HepG2 (cell line): ENCODE results near the gene JPH3. TPM values are rescaled to one million over a fixed set of nuclear protein-coding genes. Genes with fewer than 3 reads are reported as not detected.
A peak's percentile ranks its signal among the peaks of the same experiment; 100 is the strongest.

Experiments used
- ATAC-seq: fragments of 200-7000 bp; cut with Tn5 transposase; 3 replicates; pipeline ENCODE4 v1.9.1; 2020; ENCODE audit warnings: mild to moderate bottlenecking, moderate library complexity
- BruUV-seq: library from RNA; stranded (reverse); fragments of 400-500 nt; replicated peaks from 2 replicates; lab custom pipeline; 2021; lab: Mats Ljungman, UMichigan
- CTCF ChIA-PET: fragments of 300-600 bp; formaldehyde crosslinking; extraction: SDS; loops from one replicate; lab custom pipeline; 2021; ENCODE audit warnings: low total read pairs, inconsistent platforms, low intra/inter-chr PET ratio; lab: Yijun Ruan, JAX
- POLR2A ChIA-PET: fragments of 350-600 bp; sonication (Branson Sonifier 250); formaldehyde crosslinking; loops from one replicate; lab custom pipeline; 2020; ENCODE audit warnings: antibody characterized with exemption, inconsistent platforms; lab: Yijun Ruan, JAX
- DNase-seq: peaks from one replicate; pipeline ENCODE4 v3.0.0-alpha.2; 2015; ENCODE audit warnings: low spot score
- FAIRE-seq: peaks from 3 replicates; lab custom pipeline; 2011; peaks lifted over from hg19 to GRCh38; lab: Jason Lieb, UNC
- H2AFZ ChIP-seq: one replicate; pipeline ENCODE4 v1.6.1; 2011; ENCODE audit warnings: low read length, inconsistent platforms
- H3K27ac ChIP-seq: fragments of 300-600 bp; 3 replicates; pipeline ENCODE4 v1.8.0; 2011; ENCODE audit warnings: mixed run types, mild to moderate bottlenecking, mixed read lengths, low read length, inconsistent platforms; ENCODE audit not compliant: insufficient read depth; ENCODE audit errors: extremely low read length
- H3K27me3 ChIP-seq, 2 experiments: fragments of 200-600 bp in 1 of 2; 2 replicates in 1 of 2; 3 replicates in 1 of 2; pipeline versions ENCODE4 v1.6.0 to v1.8.0; 2011; ENCODE audit warnings: low read length in 2 of 2, mild to moderate bottlenecking in 2 of 2, moderate library complexity in 2 of 2, inconsistent platforms in 1 of 2; ENCODE audit not compliant: insufficient read depth in 2 of 2, control insufficient read depth in 1 of 2
- H3K36me3 ChIP-seq, 2 experiments: fragments of 200-600 bp in 1 of 2; replicated peaks in 1 of 2; 2 replicates in 1 of 2; 3 replicates in 1 of 2; pipeline versions ENCODE4 v1.5.1 to v1.8.0; 2011; ENCODE audit warnings: low read length in 2 of 2, inconsistent platforms in 1 of 2; ENCODE audit not compliant: insufficient read depth in 2 of 2, control insufficient read depth in 1 of 2
- H3K4me1 ChIP-seq: 2 replicates; pipeline ENCODE4 v1.5.1; 2012; ENCODE audit warnings: low read length, inconsistent platforms; ENCODE audit not compliant: insufficient read depth
- H3K4me2 ChIP-seq: 2 replicates; pipeline ENCODE4 v1.6.0; 2011; ENCODE audit warnings: low read depth, low read length, inconsistent platforms
- H3K4me3 ChIP-seq, 3 experiments: fragments of 200-600 bp in 1 of 3; sonication (generic), shearing (Covaris generic) in 1 of 3; replicated peaks in 1 of 3; 2 replicates each; pipeline ENCODE4 v1.5.1; 2011 to 2016; ENCODE audit warnings: low read length in 3 of 3, inconsistent platforms in 2 of 3, low read depth in 2 of 3, mild to moderate bottlenecking in 2 of 3, control low read depth in 1 of 3, mixed read lengths in 1 of 3; ENCODE audit not compliant: insufficient read depth in 1 of 3
- H3K79me2 ChIP-seq: one replicate; pipeline ENCODE4 v1.6.1; 2011; ENCODE audit warnings: low read length, inconsistent platforms; ENCODE audit not compliant: insufficient read depth
- H3K9ac ChIP-seq: 2 replicates; pipeline ENCODE4 v1.6.0; 2011; ENCODE audit warnings: mild to moderate bottlenecking, low read depth, low read length, inconsistent platforms; ENCODE audit not compliant: insufficient read depth
- H3K9me3 ChIP-seq: 2 replicates; pipeline ENCODE4 v1.5.1; 2012; ENCODE audit warnings: mild to moderate bottlenecking, low read length
- H4K20me1 ChIP-seq: 2 replicates; pipeline ENCODE4 v1.6.0; 2011; ENCODE audit warnings: inconsistent platforms, mild to moderate bottlenecking, low read length, moderate library complexity; ENCODE audit not compliant: insufficient read depth
- GZF1 ChIP-seq: sonication (generic); formaldehyde crosslinking; IDR thresholded peaks from 2 replicates; pipeline ENCODE4 v1.5.1; 2020; ENCODE audit warnings: mild to moderate bottlenecking, missing genetic modification reagents
- MAFF ChIP-seq: IDR thresholded peaks from 2 replicates; pipeline ENCODE4 v1.6.1; 2011; ENCODE audit warnings: low read depth, low read length, improper control_type of control experiment
- MAFK ChIP-seq, 2 experiments: IDR thresholded peaks in 1 of 2; conservative IDR thresholded peaks in 1 of 2; 2 replicates each; pipeline ENCODE4 v1.6.1; 2011; ENCODE audit warnings: improper control_type of control experiment in 2 of 2, low read length in 2 of 2
- RFXAP ChIP-seq: sonication (generic); formaldehyde crosslinking; IDR thresholded peaks from 2 replicates; pipeline ENCODE4 v1.4.0; 2020; ENCODE audit warnings: missing genetic modification reagents, borderline replicate concordance
- STAG1 ChIP-seq: sonication (generic); formaldehyde crosslinking; IDR thresholded peaks from 2 replicates; pipeline ENCODE4 v1.4.0; 2020; ENCODE audit warnings: missing genetic modification reagents
- TOPORS ChIP-seq: sonication (generic); formaldehyde crosslinking; IDR thresholded peaks from 2 replicates; pipeline ENCODE4 v1.8.0; 2023; ENCODE audit warnings: mild to moderate bottlenecking, missing genetic modification reagents
- ZBTB38 ChIP-seq: sonication (generic); formaldehyde crosslinking; IDR thresholded peaks from 2 replicates; pipeline ENCODE4 v1.5.1; 2020; ENCODE audit warnings: mild to moderate bottlenecking, missing genetic modification reagents
- ZFP90 ChIP-seq: sonication (generic); formaldehyde crosslinking; IDR thresholded peaks from 2 replicates; pipeline ENCODE4 v1.8.0; 2022; ENCODE audit warnings: missing genetic modification reagents, mild to moderate bottlenecking, inconsistent platforms, borderline replicate concordance
- ZNF784 ChIP-seq: sonication (generic); formaldehyde crosslinking; IDR thresholded peaks from 2 replicates; pipeline ENCODE4 v1.5.1; 2020; ENCODE audit warnings: missing genetic modification reagents, mild to moderate bottlenecking, borderline replicate concordance
- WGBS: methylation state at CpG from one replicate; pipeline ENCODE4 v1.1.6; 2017; ENCODE audit warnings: low lambda C conversion rate; 5-methylcytosine and 5-hydroxymethylcytosine counted together
- in situ Hi-C: cut with HindIII; loops from 2 replicates; pipeline ENCODE4 v1.10.0; 2017; ENCODE audit warnings: low pct_unique_long_range_greater_than_20kb; ENCODE audit not compliant: extremely low pct_ligation_motif_present
- intact Hi-C: fragments of 100-400 bp; cut with micrococcal nuclease; formaldehyde crosslinking; loops from one replicate; pipeline ENCODE4 v1.10.0; 2022; ENCODE audit not compliant: unreplicated experiment
- polyA plus RNA-seq, 8 experiments: library from polyadenylated mRNA; depleted of rRNA in 3 of 8; stranded (reverse) in 7 of 8; unstranded in 1 of 8; fragments of >200 nt; fragmentation: Illumina TruSeq in 4 of 8; extraction: Trizol in 4 of 8; gene quantifications; 2 replicates each; pipeline versions ENCODE4 v1.2.1 to v1.2.3, GENCODE V29; 2011 to 2016; ENCODE audit warnings: low read depth in 4 of 8, missing spikeins in 1 of 8, mixed read lengths in 1 of 8; ENCODE audit not compliant: insufficient read depth in 1 of 8
- total RNA-seq, 5 experiments: library from RNA; depleted of rRNA; stranded (reverse); fragments of >200 nt; fragmentation: Illumina TruSeq; extraction: Trizol; gene quantifications; 2 replicates each; pipeline ENCODE4 v1.2.3, GENCODE V29; 2016; ENCODE audit warnings: low read depth in 1 of 5

JPH3 gene
- total and polyA plus RNA-seq, 2 of the 13 experiments (the other 11 are each of a cell fraction or from before 2014, with no cell fraction given): not detected

- TF ChIP-seq ZNF784 (peak; percentile 31; the same call in 1 of the 2 replicates), ZFP90 (CRISPR knock-in tag) (0 out of 2 replicates have a peak, but pooled peaks have one; percentile 65), GZF1 (CRISPR knock-in tag) (0 out of 2 replicates have a peak, but pooled peaks have one; percentile 43), RFXAP (CRISPR knock-in tag) (peak; percentile 44; the same call in 1 of the 2 replicates), ZBTB38 (no peak)
Measured at GRCh38 chr16:87661561-87661960, 59.3 kb downstream of the JPH3 start (continued).

GRCh38 chr16:87662254-87663204, 60.2 kb downstream of the JPH3 start:
- Histone ChIP-seq H3K9me3 (no peaks in the 10 kb centered on the region), H4K20me1 (peaks cover 3% of the 10 kb centered on the region; the same call in 1 of the 2 replicates), H3K36me3 (no peaks in the 10 kb centered on the region), H3K9ac (no peak overlapping the region), H3K27me3 (peaks cover 20 to 85% of the 10 kb centered on the region in 2 experiments), H3K4me2 (no peak overlapping the region), H3K4me3 (no peak overlapping the region), H3K27ac (no peak overlapping the region), H3K4me1 (no peaks in the 10 kb centered on the region), H2AFZ (no peak overlapping the region), H3K79me2 (no peaks in the 10 kb centered on the region)
- in situ Hi-C loops: no loop called here
- ATAC-seq: no peak
- no peak for TF ChIP-seq TOPORS
- no peak for TF ChIP-seq STAG1 (CRISPR knock-in tag)
- peak; percentile 80 for TF ChIP-seq MAFF
- peak; percentile 78 to 92 for TF ChIP-seq MAFK (conservative IDR thresholded peaks at IDR 0.05 in 1 of 2, IDR thresholded peaks at IDR 0.05 in 1 of 2; ENCODE audit: low read length in 2 of 2)
- no peak for FAIRE-seq
- WGBS: 36% methylated on average over 25 of the region's 25 CpGs
- POLR2A ChIA-PET: no interaction called here
- CTCF ChIA-PET: no interaction called here
- no TSS peak for BruUV-seq
- DNase-seq: no peak
- intact Hi-C loops: loop anchor here (10.0 kb wide), 1 partner anchor 58 kb away; the partner anchor contains the start of gene JPH3
